ENCODE data around the gene SLC6A16. TPM values are rescaled to one million over a fixed set of nuclear protein-coding genes. Genes with fewer than 3 reads are reported as not detected.
"Not testable (repeated sequence)": the region's sequence is repeated elsewhere in the genome, so short reads cannot be mapped to it uniquely, and the experiment has no call there.

The SLC6A16 gene
- total RNA-seq, 1 donor from 2014 or later: 19.3 TPM

DNA sequence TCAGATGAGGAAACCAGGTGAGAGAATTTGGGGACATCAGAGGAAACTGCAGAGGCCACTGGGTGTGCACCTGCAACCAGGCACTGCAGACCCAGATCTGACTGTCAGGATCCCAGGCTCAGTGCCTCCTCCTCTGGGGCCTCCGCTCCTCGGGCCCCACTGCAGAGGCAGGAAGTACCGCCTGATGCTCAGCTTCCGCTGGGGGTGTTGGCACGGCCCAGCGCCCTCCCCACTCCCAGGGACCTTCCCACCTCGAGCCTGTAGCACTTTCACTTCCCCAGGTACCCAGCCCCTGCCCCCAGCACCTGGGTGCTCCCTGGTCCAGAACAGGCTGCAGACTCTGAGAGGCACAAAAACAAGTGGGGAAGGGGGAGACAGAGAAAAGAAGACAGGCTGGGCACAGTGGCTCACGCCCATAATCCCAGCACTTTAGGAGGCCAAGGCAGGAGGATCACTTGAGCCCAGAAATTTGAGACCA lies 8.9 kb upstream of the SLC6A16 start:
- ATAC-seq (ENCODE audit: low read depth) (peak; percentile 71), DNase-seq (peak; percentile 81)
- intact Hi-C loops (cut with micrococcal nuclease): loop anchor here (1.0 to 10.0 kb wide), 7 partner anchors 8 to 1011 kb away; partner anchors contain the start of genes ALDH16A1, IL4I1 and PIH1D1
- Mint-ChIP-seq H3K27me3 (no peaks in the 10 kb centered on the region), H3K4me1 (peaks cover 94% of the 10 kb centered on the region), H3K4me3 (peak overlapping the region; percentile 100), H3K27ac (peak overlapping the region; percentile 100), H3K36me3 (ENCODE audit: low read depth) (peaks cover 74% of the 10 kb centered on the region), H3K9me3 (no peaks in the 10 kb centered on the region)
- ChIA-PET POLR2A (interaction anchor here (1.0 to 19.9 kb wide), 27 partner anchors 6 to 162 kb away, joined by 3 to 757 read pairs (median 9); partner anchors contain the start of genes ALDH16A1, CD37, DKKL1 and KASH5), CTCF (interaction anchor here (1.0 to 2.0 kb wide), 4 partner anchors 25 to 111 kb away, joined by 3 to 6 read pairs (median 3); no protein-coding TSS in a partner anchor)
- TF ChIP-seq, protein P1, sequence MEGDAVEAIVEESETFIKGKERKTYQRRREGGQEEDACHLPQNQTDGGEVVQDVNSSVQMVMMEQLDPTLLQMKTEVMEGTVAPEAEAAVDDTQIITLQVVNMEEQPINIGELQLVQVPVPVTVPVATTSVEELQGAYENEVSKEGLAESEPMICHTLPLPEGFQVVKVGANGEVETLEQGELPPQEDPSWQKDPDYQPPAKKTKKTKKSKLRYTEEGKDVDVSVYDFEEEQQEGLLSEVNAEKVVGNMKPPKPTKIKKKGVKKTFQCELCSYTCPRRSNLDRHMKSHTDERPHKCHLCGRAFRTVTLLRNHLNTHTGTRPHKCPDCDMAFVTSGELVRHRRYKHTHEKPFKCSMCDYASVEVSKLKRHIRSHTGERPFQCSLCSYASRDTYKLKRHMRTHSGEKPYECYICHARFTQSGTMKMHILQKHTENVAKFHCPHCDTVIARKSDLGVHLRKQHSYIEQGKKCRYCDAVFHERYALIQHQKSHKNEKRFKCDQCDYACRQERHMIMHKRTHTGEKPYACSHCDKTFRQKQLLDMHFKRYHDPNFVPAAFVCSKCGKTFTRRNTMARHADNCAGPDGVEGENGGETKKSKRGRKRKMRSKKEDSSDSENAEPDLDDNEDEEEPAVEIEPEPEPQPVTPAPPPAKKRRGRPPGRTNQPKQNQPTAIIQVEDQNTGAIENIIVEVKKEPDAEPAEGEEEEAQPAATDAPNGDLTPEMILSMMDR (IDR thresholded peaks at IDR 0.05): no peak

DNA sequence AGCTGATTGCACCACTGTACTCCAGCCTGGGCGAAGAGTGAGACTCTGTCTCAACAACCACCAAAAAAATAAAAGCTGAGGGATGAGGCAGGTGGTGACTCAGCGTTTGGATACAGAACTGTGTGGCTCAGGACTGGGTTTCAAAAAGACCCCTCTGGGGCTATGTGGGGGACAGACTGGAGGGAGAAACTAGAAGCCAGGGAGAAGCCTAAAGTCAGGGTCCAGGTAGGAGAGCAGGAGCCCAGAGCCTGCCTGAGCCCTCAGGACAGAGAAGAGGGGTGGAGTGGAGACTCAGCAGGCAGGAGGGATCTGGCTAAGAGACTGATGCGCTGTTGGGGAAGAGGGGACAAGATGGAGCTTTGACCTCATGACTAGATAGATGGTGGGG lies 8.4 kb upstream of the SLC6A16 start:
- no peaks in the 10 kb centered on the region for H3K9me3 Mint-ChIP-seq
- H3K27me3 Mint-ChIP-seq: no peaks in the 10 kb centered on the region
- peak overlapping the region; percentile 100 for H3K27ac Mint-ChIP-seq
- H3K4me3 Mint-ChIP-seq: peak overlapping the region; percentile 100
- H3K4me1 Mint-ChIP-seq: peaks cover 94% of the 10 kb centered on the region
- intact Hi-C loops (cut with micrococcal nuclease): loop anchor here (5.0 to 10.0 kb wide), 3 partner anchors 119 to 1011 kb away; partner anchors contain the start of genes ALDH16A1, IL4I1 and PIH1D1
- DNase-seq (no peak), ATAC-seq (ENCODE audit: low read depth) (peak; percentile 1)
- POLR2A ChIA-PET: interaction anchor here (0.5 to 19.9 kb wide), 26 partner anchors 6 to 162 kb away, joined by 3 to 757 read pairs (median 10); partner anchors contain the start of genes ALDH16A1, CD37, DKKL1 and KASH5
- TF ChIP-seq, protein P1 (IDR thresholded peaks at IDR 0.05): no peak
- H3K36me3 Mint-ChIP-seq (ENCODE audit: low read depth): peaks cover 74% of the 10 kb centered on the region
- CTCF ChIA-PET: interaction anchor here (1.0 to 2.0 kb wide), 4 partner anchors 25 to 112 kb away, joined by 3 to 6 read pairs (median 3); no protein-coding TSS in a partner anchor

DNA sequence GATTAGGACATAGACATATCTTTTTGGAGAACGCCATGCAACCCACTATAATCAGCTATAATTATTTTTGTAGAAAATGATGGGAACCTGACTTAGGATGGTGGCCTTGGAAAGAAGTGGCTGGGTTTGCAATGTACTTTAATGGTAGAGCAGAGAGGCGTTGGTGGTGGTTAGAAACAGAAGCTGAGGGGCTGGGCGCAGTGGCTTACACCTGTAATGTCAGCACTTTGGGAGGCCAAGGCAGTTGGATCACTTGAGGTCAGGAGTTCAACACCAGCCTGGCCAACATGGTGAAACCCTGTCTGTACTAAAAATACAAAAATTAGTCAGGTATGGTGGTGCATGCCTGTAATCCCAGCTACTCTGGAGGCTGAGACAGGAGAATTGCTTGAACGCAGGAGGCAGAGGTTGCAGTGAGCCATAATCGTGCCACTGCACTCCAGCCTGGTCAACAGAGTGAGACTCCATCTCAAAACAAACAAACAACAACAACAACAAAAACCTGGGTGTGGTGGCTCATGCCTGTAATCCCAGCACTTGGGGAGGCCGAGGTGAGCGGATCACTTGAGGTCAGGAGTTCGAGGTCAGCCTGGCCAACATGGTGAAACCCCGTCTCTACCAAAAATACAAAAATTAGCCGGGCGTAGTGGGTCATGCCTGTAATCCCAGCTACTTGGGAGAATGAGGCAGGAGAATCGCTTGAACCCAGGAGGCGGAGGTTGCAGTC lies 7.9 kb upstream of the SLC6A16 start:
- CTCF ChIA-PET: interaction anchor here (1.0 to 2.0 kb wide), 2 partner anchors 59 to 112 kb away, joined by 3 to 6 read pairs; no protein-coding TSS in a partner anchor
- intact Hi-C loops (cut with micrococcal nuclease): loop anchor here (5.0 to 10.0 kb wide), 3 partner anchors 119 to 1012 kb away; partner anchors contain the start of genes ALDH16A1, IL4I1 and PIH1D1
- Mint-ChIP-seq H3K4me3 (peak overlapping the region; percentile 100), H3K36me3 (ENCODE audit: low read depth) (peaks cover 74% of the 10 kb centered on the region), H3K27ac (peak overlapping the region; percentile 100), H3K4me1 (peaks cover 94% of the 10 kb centered on the region)
- POLR2A ChIA-PET: interaction anchor here (0.5 to 19.9 kb wide), 23 partner anchors 5 to 163 kb away, joined by 3 to 757 read pairs (median 9); partner anchors contain the start of genes CD37, DKKL1, KASH5 and PIH1D1
- not testable (repeated sequence) for H3K27me3 Mint-ChIP-seq; DNase-seq; H3K9me3 Mint-ChIP-seq; ATAC-seq (ENCODE audit: low read depth)

DNA sequence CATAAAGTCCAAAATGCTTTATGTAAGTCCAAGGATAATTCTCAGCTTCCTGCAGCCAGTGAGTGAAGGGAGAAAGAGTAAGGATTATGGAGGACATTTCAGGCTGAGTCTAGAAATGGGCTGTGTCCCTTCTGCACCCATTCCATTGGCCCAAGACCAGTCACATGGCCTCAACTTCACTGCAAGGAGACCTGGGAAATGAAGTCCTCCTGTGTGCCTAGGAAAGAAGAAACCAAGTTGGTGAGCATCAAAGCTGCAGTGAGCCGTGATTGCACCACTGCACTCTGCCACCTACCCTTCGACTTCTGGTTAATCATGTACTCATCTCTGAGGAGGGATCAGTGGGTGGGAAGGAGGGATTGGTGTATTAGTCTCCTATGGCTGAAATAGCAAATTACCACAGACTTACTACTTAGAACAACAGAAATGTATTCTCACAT lies 6.6 kb upstream of the SLC6A16 start:
- DNase-seq (no peak), ATAC-seq (ENCODE audit: low read depth) (peak; percentile 44)
- intact Hi-C loops (cut with micrococcal nuclease): loop anchor here (5.0 to 10.0 kb wide), 3 partner anchors 121 to 1013 kb away; partner anchors contain the start of genes ALDH16A1, IL4I1 and PIH1D1
- Mint-ChIP-seq H3K4me3 (peak overlapping the region; percentile 73), H3K4me1 (peaks cover 95% of the 10 kb centered on the region), H3K9me3 (peaks cover 3% of the 10 kb centered on the region), H3K27ac (peak overlapping the region; percentile 100), H3K27me3 (no peaks in the 10 kb centered on the region), H3K36me3 (ENCODE audit: low read depth) (peaks cover 69% of the 10 kb centered on the region)
- CTCF ChIA-PET: interaction anchor here (4.5 kb wide), 1 partner anchor 30 kb away, joined by 24 read pairs; no protein-coding TSS in a partner anchor
- POLR2A ChIA-PET: interaction anchor here (0.6 to 19.9 kb wide), 11 partner anchors 4 to 456 kb away, joined by 3 to 757 read pairs (median 4); partner anchors contain the start of genes ALDH16A1, CD37, DKKL1 and PIH1D1
- TF ChIP-seq, protein P1 (IDR thresholded peaks at IDR 0.05): no peak

DNA sequence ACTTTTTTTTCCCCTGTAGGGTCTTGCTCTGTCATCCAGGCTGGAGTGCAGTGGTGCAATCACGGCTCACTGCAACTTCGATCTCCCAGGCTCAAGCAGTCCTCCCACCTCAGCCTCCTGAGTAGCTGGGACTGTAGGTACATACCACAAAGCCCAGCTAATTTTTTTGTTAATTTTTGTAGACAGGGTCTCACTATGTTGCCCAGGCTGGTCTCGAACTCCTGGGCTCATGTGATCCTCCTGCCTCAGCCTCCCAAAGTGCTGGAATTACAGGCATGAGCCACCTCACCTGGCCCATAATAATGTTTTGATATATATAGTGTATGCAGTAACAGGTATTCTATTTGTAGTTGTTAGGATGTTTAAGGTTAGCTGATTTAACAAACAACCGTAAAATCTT lies 6.2 kb upstream of the SLC6A16 start:
- peak overlapping the region; percentile 100 for H3K27ac Mint-ChIP-seq
- DNase-seq; H3K27me3 Mint-ChIP-seq; H3K9me3 Mint-ChIP-seq; ATAC-seq (ENCODE audit: low read depth): not testable (repeated sequence)
- H3K4me3 Mint-ChIP-seq: peak overlapping the region; percentile 73
- peaks cover 67% of the 10 kb centered on the region for H3K36me3 Mint-ChIP-seq (ENCODE audit: low read depth)
- intact Hi-C loops (cut with micrococcal nuclease): loop anchor here (5.0 to 10.0 kb wide), 3 partner anchors 121 to 1014 kb away; partner anchors contain the start of genes ALDH16A1, IL4I1 and PIH1D1
- H3K4me1 Mint-ChIP-seq: peaks cover 95% of the 10 kb centered on the region
- POLR2A ChIA-PET: interaction anchor here (0.7 to 19.9 kb wide), 9 partner anchors 3 to 165 kb away, joined by 3 to 757 read pairs (median 4); partner anchors contain the start of genes ALDH16A1, CD37, PIH1D1 and RPS11
- CTCF ChIA-PET: interaction anchor here (4.5 kb wide), 1 partner anchor 30 kb away, joined by 24 read pairs; no protein-coding TSS in a partner anchor
